Colonic mucosa (tissue), 4 donors: ENCODE results near the gene MYO16. TPM values are rescaled to one million over a fixed set of nuclear protein-coding genes. Genes with fewer than 3 reads are reported as not detected.
"Not testable (repeated sequence)": the region's sequence is repeated elsewhere in the genome, so short reads cannot be mapped to it uniquely, and the experiment has no call there.

Experiments
- DNase-seq: peaks from one replicate; pipeline ENCODE4 v3.0.0-alpha.2; 2020
- H3K27ac ChIP-seq: fragments of 200-600 bp; one replicate; pipeline ENCODE4 v1.8.0; 2021
- H3K27me3 ChIP-seq: fragments of 200-600 bp; one replicate; pipeline ENCODE4 v1.8.0; 2021
- H3K36me3 ChIP-seq: fragments of 200-600 bp; one replicate; pipeline ENCODE4 v1.8.0; 2021
- H3K4me1 ChIP-seq: fragments of 200-600 bp; one replicate; pipeline ENCODE4 v1.8.0; 2021; ENCODE audit warnings: mild to moderate bottlenecking
- H3K4me3 ChIP-seq: fragments of 200-600 bp; one replicate; pipeline ENCODE4 v1.8.0; 2021
- H3K9ac ChIP-seq, 2 donors: one replicate each; pipeline ENCODE4 v1.7.0; 2013; ENCODE audit warnings: control low read depth in 2 of 2, low read depth in 2 of 2, low read length in 2 of 2
- H3K9me3 ChIP-seq: fragments of 200-600 bp; one replicate; pipeline ENCODE4 v1.8.0; 2021
- intact Hi-C: fragments of 100-400 bp; cut with DNase I; formaldehyde crosslinking; loops from one replicate; pipeline ENCODE4 v1.14.1; 2022
- total RNA-seq, 2 donors: library from RNA; stranded (reverse); fragmentation: NEBNext Ultra II Directional in 1 of 2; extraction: Animal tissue kit (Norgen Biotek cat#: 25700) in 1 of 2; gene quantifications; one replicate each; pipeline ENCODE4 v1.2.1, GENCODE V29; 2021
- TF ChIP-seq, protein P1 (sequence below): fragments of 200-600 bp; IDR thresholded peaks from one replicate; pipeline ENCODE4 v1.8.0; 2022; ENCODE audit warnings: antibody characterized with exemption, mild to moderate bottlenecking
- donor health status: healthy.
- donor health status: DM: no; HTN: no; CAD: no.
- donor health status: DM: no; HTN: no; CAD: no.

The MYO16 gene
- total RNA-seq, 2 donors from 2014 or later = 0.05 TPM; not detected in 1

GRCh38 chr13:108780706-108781105 lies 151.3 kb downstream of the MYO16 start:
- DNase-seq = no peak
- intact Hi-C loops = no loop called here

GRCh38 chr13:108781312-108781711 lies 151.9 kb downstream of the MYO16 start:
- H3K4me3 ChIP-seq = no peak overlapping the region
- H3K4me1 ChIP-seq = no peaks in the 10 kb centered on the region
- DNase-seq = no peak
- TF ChIP-seq, protein P1, sequence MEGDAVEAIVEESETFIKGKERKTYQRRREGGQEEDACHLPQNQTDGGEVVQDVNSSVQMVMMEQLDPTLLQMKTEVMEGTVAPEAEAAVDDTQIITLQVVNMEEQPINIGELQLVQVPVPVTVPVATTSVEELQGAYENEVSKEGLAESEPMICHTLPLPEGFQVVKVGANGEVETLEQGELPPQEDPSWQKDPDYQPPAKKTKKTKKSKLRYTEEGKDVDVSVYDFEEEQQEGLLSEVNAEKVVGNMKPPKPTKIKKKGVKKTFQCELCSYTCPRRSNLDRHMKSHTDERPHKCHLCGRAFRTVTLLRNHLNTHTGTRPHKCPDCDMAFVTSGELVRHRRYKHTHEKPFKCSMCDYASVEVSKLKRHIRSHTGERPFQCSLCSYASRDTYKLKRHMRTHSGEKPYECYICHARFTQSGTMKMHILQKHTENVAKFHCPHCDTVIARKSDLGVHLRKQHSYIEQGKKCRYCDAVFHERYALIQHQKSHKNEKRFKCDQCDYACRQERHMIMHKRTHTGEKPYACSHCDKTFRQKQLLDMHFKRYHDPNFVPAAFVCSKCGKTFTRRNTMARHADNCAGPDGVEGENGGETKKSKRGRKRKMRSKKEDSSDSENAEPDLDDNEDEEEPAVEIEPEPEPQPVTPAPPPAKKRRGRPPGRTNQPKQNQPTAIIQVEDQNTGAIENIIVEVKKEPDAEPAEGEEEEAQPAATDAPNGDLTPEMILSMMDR = no peak
- no peaks in the 10 kb centered on the region for H3K27me3 ChIP-seq
- H3K9me3 ChIP-seq = no peaks in the 10 kb centered on the region
- H3K36me3 ChIP-seq = no peaks in the 10 kb centered on the region
- H3K9ac ChIP-seq = no peak overlapping the region
- no peak overlapping the region for H3K27ac ChIP-seq
- intact Hi-C loops = no loop called here

More at GRCh38 chr13:108780706-108781105, 151.3 kb downstream of the MYO16 start:
- no peaks in the 10 kb centered on the region for H3K9me3 ChIP-seq
- H3K4me3 ChIP-seq = no peak overlapping the region
- H3K9ac ChIP-seq = no peak overlapping the region
- H3K27ac ChIP-seq = no peak overlapping the region
- H3K27me3 ChIP-seq = no peaks in the 10 kb centered on the region
- H3K4me1 ChIP-seq = no peaks in the 10 kb centered on the region
- TF ChIP-seq, protein P1 = no peak
- no peaks in the 10 kb centered on the region for H3K36me3 ChIP-seq

DNA sequence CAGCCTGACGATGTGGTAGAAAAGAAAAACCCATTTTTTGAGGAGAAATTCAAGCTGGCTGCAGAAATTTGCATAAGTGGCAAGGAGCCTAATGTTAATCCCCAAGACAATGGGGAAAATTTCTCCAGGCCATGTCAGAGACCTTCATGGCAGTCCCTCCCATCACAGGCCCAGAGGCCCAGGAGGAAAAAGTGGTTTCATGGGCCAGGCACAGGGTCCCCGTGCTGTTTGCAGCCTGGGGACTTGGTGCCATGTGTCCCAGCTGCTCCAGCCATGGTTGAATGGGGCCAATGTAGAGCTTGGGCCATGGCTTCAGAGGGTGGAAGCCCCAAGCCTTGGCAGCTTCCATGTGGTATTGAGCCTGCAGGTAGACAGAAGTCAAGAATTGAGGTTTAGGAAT lies 153.1 kb downstream of the MYO16 start:
- H3K4me3 ChIP-seq, H3K9me3 ChIP-seq, H3K9ac ChIP-seq, intact Hi-C loops, H3K36me3 ChIP-seq, H3K27me3 ChIP-seq, H3K27ac ChIP-seq, H3K4me1 ChIP-seq, DNase-seq: not testable (repeated sequence)

DNA sequence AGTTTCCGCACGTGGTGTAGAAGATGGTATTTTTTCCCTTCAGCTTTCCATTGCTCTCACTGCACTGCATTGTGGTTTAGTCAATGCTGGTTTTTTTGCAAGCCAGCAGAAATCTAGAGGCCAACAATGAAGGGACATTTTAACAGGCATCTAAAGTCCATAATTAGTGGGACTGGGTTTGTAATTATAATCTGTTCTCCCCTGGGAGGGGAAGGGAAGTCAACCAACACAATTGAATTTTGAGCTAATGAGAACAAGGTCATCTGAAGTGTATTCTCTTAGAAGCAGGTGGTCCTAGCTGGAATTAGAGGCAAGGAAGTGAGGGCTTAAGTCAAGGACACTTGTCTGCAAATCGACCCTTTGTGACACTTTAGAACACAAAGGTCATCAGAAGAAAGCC lies 156.4 kb downstream of the MYO16 start:
- H3K36me3 ChIP-seq = no peaks in the 10 kb centered on the region
- no peak overlapping the region for H3K4me3 ChIP-seq
- H3K4me1 ChIP-seq = no peaks in the 10 kb centered on the region
- no peaks in the 10 kb centered on the region for H3K27me3 ChIP-seq
- H3K9ac ChIP-seq = no peak overlapping the region
- intact Hi-C loops = no loop called here
- H3K9me3 ChIP-seq = no peaks in the 10 kb centered on the region
- no peak overlapping the region for H3K27ac ChIP-seq
- no peak for DNase-seq
- TF ChIP-seq, protein P1 = no peak

- H3K9me3 ChIP-seq = no peaks in the 10 kb centered on the region
- H3K4me3 ChIP-seq = no peak overlapping the region
- no peaks in the 10 kb centered on the region for H3K36me3 ChIP-seq
- no peaks in the 10 kb centered on the region for H3K27me3 ChIP-seq
- intact Hi-C loops = no loop called here
- no peak overlapping the region for H3K9ac ChIP-seq
- DNase-seq = no peak
- TF ChIP-seq, protein P1 = no peak
- H3K27ac ChIP-seq = no peak overlapping the region
- no peaks in the 10 kb centered on the region for H3K4me1 ChIP-seq
Measured at GRCh38 chr13:108786456-108787200, 157.2 kb downstream of the MYO16 start.

DNA sequence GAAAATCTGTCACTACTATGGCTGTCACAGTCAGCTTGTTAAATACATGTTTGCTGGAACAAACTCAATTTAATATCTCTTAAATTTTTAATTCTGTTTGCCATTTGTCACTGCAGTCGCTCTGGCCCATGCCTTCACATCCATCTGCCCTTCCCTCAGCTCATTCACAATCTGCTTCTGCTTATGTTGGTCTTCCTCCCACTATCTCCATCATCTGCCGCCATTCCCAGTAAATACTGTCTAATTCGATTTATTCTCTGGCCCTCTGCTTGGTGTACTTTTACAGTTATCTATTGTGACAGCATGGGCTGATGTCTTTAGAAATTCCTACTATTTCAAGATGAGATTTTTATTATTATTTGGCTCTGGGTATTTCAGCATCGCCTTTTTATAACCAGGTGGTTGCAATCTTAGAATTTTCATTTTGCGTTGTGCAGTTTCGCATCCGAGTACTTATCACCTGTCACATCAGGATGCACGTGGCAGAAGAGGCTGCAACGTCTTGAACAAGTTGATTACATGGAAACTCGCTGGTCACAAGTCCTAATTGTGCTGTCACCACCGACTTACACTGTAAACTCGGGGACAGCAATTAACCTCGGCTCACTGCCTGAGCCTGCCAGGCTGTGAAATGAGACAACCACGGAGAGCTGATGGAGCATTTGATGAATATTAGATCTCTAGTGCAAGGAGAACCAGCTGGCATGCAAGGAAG lies 158.4 kb downstream of the MYO16 start:
- H3K27ac ChIP-seq = no peak overlapping the region
- H3K9me3 ChIP-seq = no peaks in the 10 kb centered on the region
- H3K36me3 ChIP-seq = no peaks in the 10 kb centered on the region
- no peaks in the 10 kb centered on the region for H3K27me3 ChIP-seq
- TF ChIP-seq, protein P1 = no peak
- no peak for DNase-seq
- no peaks in the 10 kb centered on the region for H3K4me1 ChIP-seq
- intact Hi-C loops = no loop called here
- H3K9ac ChIP-seq = no peak overlapping the region
- no peak overlapping the region for H3K4me3 ChIP-seq
